GM13977 (cell line): ENCODE measurements around the gene ARL6IP4.
A peak's percentile ranks its signal among the peaks of the same experiment; 100 is the strongest.
"Not testable (repeated sequence)": the region's sequence is repeated elsewhere in the genome, so short reads cannot be mapped to it uniquely, and the experiment has no call there.

Experiments
- DNase-seq: peaks from one replicate; pipeline ENCODE4 v3.0.0; 2012; ENCODE audit warnings: low spot score
- in situ Hi-C: fragments of 300-500 bp; cut with MboI; formaldehyde crosslinking; loops from one replicate; pipeline ENCODE4 v1.12.0; 2022; ENCODE audit warnings: low sequenced_read_pairs, low pct_unique_long_range_greater_than_20kb, mixed read lengths, inconsistent platforms; ENCODE audit not compliant: unreplicated experiment
- TF ChIP-seq, protein P1 (sequence below): IDR thresholded peaks from 2 replicates; pipeline ENCODE4 v1.5.1; 2012; ENCODE audit warnings: mild to moderate bottlenecking, control low read depth; ENCODE audit not compliant: insufficient read depth; ENCODE audit errors: extremely low read depth, missing control alignments

ARL6IP4 gene

GRCh38 chr12:122980183-122981035 lies at the start of gene ARL6IP4:
ARL6IP4 (plus strand) TSS chr12:122980681; CDS start chr12:122981140, 459 bp downstream.
- peak; percentile 94 for DNase-seq
- in situ Hi-C loops, result no loop called here
- TF ChIP-seq, protein P1, sequence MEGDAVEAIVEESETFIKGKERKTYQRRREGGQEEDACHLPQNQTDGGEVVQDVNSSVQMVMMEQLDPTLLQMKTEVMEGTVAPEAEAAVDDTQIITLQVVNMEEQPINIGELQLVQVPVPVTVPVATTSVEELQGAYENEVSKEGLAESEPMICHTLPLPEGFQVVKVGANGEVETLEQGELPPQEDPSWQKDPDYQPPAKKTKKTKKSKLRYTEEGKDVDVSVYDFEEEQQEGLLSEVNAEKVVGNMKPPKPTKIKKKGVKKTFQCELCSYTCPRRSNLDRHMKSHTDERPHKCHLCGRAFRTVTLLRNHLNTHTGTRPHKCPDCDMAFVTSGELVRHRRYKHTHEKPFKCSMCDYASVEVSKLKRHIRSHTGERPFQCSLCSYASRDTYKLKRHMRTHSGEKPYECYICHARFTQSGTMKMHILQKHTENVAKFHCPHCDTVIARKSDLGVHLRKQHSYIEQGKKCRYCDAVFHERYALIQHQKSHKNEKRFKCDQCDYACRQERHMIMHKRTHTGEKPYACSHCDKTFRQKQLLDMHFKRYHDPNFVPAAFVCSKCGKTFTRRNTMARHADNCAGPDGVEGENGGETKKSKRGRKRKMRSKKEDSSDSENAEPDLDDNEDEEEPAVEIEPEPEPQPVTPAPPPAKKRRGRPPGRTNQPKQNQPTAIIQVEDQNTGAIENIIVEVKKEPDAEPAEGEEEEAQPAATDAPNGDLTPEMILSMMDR, result no peak

DNA sequence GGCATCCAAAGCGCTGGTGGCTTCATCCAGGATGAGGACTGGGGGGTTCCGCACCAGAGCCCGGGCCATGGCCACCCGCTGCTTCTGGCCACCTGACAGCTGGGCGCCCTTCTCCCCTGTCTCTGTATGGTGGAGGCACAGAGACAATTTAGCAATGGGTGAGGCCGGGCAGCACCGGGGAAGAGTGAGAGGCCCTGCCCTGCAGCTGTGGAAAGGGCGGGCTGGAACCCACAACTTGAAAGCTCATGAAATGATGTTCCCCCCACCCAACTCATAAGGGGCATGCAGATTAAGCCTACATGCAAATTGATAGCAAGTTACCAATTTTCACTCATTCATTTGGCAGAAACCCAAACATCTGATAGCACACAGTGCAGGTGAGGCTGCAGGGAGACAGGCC lies 48.3 kb upstream of the ARL6IP4 start:
- in situ Hi-C loops, result no loop called here
- TF ChIP-seq, protein P1, result no peak
- no peak for DNase-seq

DNA sequence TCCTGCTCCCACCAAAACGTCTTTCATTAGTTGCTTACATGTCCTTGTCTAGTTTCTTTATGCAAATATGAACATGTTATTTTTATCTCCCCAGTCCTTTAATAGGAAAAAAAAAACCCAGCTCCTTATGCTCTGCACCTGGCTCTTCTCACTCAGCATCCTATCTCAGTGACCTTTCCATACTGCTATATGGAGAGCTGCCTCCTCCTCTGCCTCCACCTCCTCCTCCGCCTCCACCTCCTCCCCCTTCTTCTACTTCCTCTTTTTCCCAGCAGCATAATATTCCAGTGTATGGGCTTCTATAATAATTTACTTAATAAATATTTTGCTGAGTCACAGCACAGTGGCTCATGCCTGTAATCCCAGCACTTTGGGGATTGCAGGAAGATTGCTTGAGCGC lies 45.8 kb upstream of the ARL6IP4 start:
- peak; percentile 51 for DNase-seq
- TF ChIP-seq, protein P1, result no peak
- in situ Hi-C loops, result no loop called here

GRCh38 chr12:122935318-122935717 lies 45.2 kb upstream of the ARL6IP4 start:
- in situ Hi-C loops, result no loop called here
- DNase-seq, result no peak
- TF ChIP-seq, protein P1, result no peak

- DNase-seq, result no peak
- TF ChIP-seq, protein P1, result no peak
- in situ Hi-C loops, result no loop called here
Measured at GRCh38 chr12:122937622-122938091, 42.8 kb upstream of the ARL6IP4 start.

DNA sequence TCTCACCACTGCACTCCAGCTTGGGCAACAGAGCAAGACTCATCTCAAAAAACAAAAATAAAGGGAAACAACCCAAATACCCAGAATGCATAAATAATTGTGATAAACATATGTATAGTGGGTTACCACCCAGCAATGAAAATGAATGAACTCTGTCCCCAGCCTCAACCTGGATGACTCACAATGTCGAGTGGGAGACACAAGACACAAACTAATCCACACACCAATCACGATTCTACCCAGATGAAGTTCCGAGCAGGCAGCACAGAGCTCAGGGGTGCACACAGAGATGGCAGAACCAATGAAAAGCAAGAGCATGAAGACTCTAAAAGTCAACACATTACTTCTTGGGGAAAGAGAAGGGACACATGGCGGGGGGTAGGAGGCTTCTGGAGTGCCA lies 41.4 kb upstream of the ARL6IP4 start:
- DNase-seq, result no peak
- in situ Hi-C loops, result no loop called here
- TF ChIP-seq, protein P1, result no peak

- in situ Hi-C loops, DNase-seq: not testable (repeated sequence)
Measured at GRCh38 chr12:122941351-122941750, 39.1 kb upstream of the ARL6IP4 start.
